NOMO-1 treated with DMSO at 0.1 percent for 48 hours (cell line): Measurements from ENCODE around the gene STAC3.
A peak's percentile ranks its signal among the peaks of the same experiment; 100 is the strongest.

Experiments
- DNase-seq: peaks from one replicate; lab custom pipeline; 2025; ENCODE audit not compliant: unreplicated experiment; lab: John Stamatoyannopoulos, UW

Gene STAC3

DNA sequence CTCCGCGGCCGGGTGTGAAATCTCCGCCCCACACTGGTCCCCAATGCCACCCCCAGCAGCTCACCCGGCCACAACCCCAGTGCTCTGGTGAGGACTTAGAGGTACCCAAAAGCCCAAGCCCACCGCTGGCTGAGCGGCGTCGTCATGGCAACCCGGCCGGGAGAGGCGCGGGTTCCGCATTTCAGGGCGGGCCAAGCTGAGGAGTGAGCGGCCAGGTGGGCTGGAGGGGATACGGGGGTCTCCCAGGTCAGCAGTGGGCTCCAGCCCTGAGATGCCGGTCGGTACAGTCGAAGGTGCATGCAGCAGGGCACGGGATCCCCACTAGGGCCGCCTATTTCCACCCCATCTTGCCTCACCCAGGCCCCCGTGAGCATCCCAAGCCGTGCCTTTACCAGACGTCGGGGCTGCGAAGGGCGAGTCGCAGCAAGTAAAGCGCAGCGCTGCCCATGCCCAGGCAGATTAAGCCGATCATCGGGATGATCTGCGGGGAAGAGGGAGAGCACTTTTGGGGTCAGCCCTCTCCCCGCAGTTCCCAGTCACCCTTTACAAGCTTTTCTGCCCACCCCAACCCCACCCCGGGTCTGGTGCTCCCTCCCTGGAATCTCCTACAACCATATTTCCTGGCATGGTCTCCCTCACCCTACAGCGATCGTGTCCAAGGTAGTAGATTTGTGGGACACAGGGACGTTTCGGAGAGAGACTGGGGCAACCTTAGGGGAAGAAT is 14.6 kb downstream of the STAC3 start:
- no peak for DNase-seq

DNA sequence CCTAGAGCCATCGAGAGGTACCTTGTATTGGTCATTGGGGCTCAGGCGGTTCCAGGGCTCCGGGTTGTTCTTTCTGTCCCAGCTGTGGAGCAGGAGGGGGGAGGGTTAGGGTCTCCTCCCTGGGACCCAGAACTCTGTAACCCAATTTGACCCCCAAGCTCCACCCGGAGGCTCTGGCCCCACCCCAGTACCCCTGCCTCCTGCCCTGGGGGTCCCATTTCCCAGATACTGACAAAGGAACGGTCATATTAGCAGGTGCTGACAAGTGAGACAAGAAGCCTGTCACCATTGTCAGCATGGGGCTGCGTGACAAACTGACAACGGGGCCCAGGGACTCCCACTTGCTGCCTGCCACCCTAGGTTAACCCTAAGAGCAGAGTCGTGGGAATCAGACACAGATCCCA is 15.3 kb downstream of the STAC3 start:
- DNase-seq = no peak

DNA sequence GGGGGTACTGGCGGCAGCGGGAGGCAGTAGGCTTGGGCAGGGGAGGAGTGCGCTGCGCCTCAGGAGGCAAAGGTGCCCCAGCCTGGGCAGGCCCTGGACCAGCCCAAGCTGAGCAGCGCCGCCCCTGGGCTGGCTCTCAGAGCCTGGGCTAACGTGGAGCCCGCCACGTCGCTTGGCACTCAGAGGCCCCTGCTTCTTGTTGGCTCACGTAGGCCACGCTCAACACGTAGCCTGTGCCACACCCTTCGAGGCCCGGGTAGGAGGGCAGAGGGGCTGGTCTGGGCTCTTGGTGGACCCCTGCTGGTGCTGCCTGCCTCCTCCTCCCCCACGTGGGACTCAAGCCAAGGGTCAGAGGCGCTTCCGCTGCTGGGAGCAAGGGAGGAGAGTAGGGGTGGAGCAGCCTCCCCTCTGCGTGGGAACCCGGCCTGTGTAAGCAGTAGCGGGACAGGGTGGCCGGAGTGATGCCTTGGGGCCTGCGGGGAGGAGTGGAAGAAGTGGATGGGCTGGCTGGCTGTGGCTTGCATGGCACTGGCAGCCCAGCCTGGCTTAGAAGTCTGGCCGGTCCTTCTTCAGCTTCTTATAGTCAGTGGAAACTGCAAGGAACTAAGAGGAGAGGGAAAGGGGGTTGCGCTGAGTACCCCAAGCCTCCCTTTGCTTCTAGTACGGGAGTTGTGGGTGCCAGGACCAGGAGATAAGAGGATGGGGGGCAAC is 15.8 kb downstream of the STAC3 start:
- DNase-seq = no peak

DNA sequence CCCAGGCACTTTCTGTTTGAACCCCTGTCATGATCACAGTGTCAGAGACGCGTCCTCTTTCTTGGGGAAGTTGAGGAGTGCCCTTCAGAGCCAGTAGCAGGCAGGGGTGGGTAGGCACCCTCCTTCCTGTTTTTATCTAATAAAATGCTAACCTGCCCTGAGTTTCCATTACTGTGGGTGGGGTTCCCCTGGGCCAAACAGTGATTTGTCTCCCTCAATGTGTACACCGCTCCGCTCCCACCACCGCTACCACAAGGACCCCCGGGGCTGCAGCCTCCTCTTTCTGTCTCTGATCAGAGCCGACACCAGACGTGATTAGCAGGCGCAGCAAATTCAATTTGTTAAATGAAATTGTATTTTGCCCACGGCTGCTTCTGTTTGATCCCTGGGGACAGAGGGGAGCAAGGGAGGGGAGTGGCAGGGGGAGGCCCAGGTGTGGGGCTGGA is 16.4 kb downstream of the STAC3 start:
- no peak for DNase-seq

DNA sequence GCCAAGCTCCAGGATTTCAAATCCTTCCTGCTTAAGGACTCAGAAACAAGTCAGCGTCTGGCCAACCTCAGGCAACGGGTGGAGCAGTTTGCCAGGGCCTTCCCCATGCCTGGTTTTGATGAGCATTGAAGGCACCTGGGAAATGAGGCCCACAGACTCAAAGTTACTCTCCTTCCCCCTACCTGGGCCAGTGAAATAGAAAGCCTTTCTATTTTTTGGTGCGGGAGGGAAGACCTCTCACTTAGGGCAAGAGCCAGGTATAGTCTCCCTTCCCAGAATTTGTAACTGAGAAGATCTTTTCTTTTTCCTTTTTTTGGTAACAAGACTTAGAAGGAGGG is 16.8 kb downstream of the STAC3 start:
- no peak for DNase-seq

DNA sequence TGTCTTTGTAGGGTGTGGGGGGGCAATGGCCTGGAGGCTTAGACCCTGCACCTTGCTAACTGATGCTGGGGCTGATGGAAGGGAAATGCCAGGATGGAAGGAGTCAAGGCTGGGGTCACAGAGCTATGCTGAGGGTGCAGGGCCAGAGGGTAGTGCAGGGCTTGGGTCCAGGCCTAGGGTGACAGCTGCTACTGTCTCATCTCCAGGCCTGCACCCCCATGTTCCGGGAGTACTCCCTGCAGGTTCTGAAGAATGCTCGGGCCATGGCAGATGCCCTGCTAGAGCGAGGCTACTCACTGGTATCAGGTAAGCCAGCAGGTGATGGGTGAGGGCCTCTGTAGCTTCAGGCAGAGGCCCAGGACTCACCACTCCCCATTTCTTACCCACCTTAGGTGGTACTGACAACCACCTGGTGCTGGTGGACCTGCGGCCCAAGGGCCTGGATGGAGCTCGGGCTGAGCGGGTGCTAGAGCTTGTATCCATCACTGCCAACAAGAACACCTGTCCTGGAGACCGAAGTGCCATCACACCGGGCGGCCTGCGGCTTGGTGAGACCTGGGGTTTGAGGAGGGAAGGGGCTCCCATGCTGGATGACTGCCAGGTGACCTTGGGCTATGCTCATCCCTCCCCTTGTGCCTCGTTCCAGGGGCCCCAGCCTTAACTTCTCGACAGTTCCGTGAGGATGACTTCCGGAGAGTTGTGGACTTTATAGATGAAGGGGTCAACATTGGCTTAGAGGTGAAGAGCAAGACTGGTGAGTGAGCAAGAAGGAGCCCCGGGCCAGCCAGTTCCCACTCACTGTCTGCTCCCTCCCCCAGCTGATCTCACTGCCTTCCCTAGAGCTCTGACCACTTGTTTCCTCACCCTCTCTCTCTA is 17.4 kb downstream of the STAC3 start:
- DNase-seq = no peak

DNA sequence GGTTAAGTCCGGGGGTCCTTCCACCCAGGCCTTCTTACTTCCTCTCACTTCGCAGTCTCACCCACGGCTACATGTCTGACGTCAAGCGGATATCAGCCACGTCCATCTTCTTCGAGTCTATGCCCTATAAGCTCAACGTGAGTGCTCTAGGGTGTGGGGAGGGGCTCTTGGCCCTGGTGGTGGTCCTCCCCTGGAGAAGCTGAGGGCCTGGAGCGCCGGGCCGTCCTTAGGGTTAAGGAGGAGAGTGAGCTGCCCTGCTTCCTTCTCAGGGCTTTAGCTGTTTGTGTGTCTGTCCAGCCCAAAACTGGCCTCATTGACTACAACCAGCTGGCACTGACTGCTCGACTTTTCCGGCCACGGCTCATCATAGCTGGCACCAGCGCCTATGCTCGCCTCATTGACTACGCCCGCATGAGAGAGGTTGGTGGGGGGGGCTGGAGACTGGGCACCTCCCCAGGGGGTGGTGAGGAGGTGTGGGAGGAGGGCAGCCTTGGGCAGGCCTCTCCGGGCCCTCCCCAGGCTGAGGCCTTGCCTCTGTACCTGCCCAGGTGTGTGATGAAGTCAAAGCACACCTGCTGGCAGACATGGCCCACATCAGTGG is 18.7 kb downstream of the STAC3 start:
- DNase-seq = no peak

DNA sequence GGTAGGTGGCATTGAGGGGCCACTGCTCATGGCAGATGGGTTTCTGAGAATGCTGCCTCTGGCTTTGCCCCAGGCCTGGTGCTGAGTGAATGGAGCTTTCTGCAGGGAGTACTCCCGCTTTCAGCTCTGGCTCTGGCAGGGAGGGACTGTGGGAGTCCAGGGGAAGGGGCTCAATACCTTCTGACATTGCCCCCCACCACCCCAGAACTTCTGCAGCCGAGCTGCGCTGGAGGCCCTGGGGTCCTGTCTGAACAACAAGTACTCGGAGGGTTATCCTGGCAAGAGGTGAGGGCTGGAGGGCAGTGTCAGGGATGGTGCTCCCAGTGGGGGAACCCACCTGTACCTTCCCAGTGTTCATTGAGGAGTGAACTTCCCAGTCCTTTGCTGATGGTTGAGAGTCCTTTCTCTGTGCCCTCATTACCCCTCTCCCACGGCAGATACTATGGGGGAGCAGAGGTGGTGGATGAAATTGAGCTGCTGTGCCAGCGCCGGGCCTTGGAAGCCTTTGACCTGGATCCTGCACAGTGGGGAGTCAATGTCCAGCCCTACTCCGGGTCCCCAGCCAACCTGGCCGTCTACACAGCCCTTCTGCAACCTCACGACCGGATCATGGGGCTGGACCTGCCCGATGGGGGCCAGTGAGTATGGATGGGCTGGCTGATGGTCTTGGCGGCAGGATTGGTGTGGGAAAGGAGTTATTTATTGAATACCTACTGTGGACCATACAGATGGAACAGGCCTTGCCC is 19.5 kb downstream of the STAC3 start:
- DNase-seq = no peak

DNA sequence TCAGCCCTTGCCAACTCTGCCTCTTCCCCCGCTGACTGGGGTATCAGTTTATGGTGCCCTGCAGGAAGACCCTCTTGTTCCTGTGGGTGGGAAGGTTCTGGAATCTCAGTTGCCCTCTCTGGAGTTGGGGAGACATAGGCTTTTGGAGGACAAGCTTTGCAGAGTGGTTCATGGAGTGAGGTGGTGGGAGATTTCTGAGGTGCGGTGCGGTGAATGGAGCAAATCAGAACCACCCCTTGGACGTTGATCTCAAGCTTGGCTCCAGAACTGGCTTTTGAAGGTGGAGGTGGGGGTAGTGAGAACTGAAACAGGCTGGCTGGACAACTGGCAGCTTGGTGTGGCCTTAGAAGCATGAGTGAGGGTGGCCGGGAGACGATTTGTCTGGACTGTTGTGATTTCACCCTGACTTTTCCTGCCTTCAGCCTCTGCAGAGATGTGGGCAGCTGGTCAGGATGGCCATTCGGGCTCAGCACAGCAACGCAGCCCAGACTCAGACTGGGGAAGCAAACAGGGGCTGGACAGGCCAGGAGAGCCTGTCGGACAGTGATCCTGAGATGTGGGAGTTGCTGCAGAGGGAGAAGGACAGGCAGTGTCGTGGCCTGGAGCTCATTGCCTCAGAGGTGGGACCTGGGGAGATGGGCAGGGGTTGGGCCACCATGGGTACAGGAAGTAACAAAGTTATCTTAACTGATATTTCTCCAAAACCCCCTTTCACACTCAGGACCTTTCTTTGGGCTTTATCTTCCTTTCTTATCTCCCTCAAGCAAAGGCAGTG is 20.4 kb downstream of the STAC3 start:
- DNase-seq = no peak

DNA sequence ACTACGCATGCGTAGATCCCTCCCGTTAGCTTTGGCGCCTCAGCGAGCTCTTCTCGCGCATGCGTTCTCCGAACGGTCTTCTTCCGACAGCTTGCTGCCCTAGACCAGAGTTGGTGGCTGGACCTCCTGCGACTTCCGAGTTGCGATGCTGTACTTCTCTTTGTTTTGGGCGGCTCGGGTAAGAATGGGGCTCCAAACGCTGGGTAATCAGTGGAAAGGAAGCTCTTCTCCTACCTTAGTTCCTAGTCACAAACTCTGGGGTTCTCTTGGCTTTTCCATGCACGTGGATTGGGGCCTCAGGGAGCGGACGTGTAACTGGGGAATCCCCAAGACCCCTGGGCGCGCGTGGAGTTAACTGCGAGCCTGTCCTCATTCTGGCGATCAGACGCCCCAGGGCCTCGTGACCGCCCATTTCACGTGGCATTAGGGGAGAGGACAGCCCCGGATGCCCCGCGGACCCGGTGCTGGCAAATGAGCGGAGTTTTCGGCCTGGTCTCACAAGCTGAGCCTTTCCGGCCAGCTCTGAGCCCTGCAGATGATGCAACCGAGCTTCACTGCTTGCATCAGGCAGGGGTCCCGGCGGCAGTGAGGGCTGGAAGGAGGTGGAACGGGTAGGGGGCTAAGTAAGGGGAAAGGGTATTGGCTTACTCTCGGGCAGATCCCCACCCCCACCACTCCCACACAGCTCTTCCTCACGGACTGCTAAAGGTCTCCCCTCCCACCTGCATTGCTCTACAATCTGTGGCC is 21.2 kb downstream of the STAC3 start, which contains the start of gene SHMT2:
TSS of gene SHMT2 (plus strand) at position 78 of the 747 bp plus-strand sequence. CDS start at position 146, 68 bp downstream.
- peak; percentile 96 for DNase-seq

DNA sequence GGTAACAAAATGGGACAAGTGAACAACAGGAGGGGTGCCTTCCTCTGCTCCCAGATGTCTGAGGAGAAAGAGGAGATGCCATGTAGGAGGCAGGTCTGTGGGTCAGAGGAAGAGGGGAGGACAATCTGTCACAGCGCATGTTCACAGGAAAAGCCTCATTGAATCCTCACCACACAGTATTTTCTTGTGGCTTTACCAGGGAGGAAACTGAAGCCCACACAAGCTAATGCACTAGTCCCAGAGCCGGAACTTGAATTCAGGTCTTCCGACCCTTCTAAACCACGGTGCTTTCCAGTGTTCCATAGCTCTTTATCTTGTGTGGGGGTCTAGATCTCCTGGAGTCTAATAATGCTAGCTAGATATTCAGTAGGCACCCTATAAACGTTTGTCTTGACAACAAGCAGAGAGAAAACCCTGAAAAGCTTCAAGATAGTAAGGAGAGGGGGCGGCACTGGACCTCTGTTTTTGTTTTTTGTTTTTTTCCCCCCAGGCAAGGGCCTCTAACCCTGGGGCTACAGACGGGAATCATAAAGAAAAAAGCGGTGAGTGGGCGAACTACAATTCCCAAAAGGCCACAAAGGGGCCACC is 21.8 kb downstream of the STAC3 start:
- DNase-seq = peak; percentile 42

DNA sequence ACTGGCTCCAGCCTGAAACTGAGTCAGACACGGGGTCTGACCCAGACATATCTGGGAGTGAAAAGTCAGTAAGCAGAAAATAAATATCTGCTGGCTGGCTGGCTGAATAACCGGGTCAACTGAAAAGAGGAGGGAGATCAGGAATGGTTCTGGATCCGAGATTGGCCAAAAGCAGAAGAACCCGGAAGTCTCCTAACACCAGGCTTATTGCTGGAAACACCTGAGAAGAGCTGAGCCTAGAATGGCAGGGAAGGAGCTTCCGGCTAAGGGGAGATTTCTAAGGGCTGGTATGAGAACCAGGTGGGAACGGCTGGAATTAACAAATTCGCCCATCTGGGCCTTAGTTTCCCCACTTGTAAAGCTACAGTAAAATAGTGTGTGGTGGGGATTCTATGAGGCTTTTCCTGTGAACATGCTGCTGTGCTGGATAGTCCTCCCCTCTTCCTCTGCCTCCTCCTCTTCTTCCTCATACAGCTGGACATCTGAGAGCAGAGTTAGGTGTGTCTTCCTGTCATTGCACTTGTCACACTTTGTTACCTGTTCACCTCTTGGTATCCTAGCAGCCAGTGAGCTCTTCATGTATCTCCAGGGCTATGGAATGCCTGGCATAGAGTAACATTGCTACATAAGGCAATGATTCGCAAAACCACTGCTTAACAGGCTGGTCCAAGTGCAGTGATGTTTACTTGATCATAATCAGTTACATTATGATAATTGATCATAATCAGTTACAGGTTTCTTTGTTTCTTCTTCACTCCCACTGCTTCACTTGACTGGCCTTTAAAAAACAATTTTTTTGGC is 23.5 kb downstream of the STAC3 start:
- no peak for DNase-seq

DNA sequence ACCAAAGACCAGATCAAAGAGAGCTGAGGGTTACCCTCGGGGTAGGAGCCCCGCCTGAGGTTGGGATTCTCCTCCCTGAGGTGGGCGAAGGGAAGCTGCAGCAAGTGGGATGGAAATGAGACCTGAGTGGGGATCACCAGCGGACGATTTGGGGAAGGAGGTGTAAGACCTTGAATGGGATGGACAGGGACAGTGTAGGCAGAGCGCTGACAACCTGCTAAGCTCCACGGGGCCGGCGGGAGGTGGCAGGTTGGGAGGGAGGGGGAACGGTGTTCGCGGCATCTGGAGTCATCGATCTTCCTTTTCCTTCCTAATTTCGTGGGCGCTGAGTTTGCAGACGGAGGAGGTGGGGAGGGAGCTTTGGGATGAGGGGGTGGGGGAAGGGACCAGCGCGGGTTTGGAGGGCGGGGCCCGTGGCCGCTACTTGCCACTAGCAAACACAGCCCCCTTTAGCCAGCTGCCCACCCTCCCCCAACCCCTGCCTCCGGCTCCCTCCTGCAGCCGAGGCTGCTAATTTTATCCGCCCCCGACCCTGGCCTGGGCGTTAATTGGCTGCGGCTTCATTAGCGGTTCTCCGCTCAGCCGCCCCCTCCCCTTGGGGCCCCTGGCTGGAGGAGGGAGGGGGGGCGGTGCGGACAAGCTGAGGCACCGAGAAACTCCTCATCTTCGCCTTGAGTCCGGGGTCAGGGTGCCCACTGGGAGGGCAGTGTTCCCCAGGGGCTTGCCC is 24.2 kb downstream of the STAC3 start:
- DNase-seq = no peak

DNA sequence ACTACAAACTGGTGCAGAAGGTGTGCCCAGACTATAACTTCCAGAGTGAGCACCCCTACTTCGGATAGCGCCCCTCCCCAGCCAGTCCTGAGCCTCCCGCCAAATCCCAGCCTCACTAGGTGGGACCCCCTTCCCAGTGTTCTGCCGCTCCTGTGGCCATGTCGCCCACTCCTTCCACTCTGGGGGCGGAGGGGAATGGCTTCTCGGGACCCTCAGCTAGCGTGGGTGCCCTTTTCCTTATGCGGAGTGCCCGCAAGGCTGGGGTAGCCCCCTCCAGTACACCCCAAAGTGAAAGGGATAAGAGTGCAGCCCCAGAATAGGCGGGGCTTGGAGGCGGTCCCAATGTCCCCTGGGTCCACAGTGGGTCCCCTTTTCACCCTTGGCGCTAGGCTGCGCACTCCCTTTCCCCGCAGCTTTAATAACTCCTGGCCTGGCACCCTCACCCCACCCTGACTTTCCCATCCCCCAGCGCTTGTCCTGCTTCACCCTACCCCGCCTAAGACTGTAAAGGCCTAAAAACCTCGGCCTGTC is 25.2 kb downstream of the STAC3 start:
- no peak for DNase-seq

DNA sequence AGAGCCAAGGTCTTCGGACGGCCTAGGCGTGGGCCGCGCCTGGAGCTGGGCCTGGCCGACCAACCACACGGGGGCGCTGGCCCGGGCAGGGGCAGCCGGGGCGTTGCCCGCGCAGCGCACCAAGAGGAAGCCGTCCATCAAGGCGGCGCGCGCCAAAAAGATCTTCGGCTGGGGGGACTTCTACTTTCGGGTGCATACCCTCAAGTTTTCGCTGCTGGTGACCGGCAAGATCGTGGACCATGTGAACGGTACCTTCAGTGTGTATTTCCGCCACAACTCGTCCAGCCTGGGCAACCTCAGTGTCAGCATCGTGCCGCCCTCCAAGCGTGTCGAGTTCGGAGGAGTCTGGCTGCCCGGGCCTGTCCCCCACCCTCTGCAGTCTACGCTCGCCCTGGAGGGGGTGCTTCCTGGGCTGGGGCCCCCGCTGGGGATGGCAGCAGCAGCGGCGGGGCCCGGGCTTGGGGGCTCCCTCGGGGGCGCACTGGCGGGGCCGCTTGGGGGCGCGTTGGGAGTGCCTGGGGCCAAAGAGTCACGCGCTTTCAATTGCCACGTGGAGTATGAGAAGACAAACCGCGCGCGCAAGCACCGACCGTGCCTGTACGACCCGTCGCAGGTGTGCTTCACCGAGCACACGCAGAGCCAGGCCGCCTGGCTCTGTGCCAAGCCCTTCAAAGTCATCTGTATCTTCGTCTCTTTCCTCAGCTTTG is 25.9 kb downstream of the STAC3 start:
- peak; percentile 33 for DNase-seq

DNA sequence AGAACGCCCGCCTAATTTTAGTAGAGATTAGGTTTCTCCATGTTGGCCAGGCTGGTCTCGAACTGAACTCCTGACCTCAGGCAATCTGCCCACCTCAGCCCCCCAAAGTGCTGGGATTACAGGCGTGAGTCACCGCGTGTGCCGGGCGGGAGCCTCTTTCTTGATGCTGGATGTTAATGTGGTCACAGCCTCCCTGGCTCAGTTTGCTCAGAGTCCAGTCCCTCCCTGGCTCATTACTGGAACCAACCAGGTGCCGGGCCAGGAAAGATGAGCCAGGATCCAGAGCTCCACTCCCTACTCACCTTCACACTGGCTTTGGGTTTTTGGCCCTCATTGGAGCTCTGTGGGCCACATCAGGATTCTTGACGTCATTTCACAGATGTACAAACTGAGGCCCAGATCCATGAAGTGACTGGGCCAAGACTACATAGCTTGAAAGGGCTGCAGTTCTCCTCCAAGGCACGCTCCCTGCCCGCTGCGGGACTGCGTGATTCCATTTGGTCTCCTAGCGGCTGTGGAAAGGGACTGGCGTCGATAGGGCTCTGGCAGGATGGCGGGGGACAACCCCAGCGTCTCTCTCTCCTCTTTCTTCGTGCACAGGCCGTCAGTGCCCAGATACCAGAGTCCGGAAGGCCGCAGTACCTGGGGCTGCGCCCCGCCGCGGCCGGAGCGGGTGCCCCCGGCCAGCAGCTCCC is 26.6 kb downstream of the STAC3 start:
- DNase-seq = no peak
